Measurements from ENCODE around the gene WDR44.
"Not testable (repeated sequence)": the region's sequence is repeated elsewhere in the genome, so short reads cannot be mapped to it uniquely, and the experiment has no call there.

WDR44 gene

GRCh38 chrX:118455013-118455412 lies 109.1 kb downstream of the WDR44 start:
- H3K27me3 ChIP-seq (ENCODE audit: low read depth, low read length) = no peaks in the 10 kb centered on the region
- H3K9ac ChIP-seq (ENCODE audit: low read length) = no peak overlapping the region
- H3K9me3 ChIP-seq (ENCODE audit: insufficient read depth, low read length) = no peaks in the 10 kb centered on the region
- no peak overlapping the region for H3K4me3 ChIP-seq (ENCODE audit: low read length)
- H3K79me2 ChIP-seq (ENCODE audit: low read length) = no peaks in the 10 kb centered on the region
- H4K20me1 ChIP-seq (ENCODE audit: insufficient read depth, low read length) = no peaks in the 10 kb centered on the region
- H2AFZ ChIP-seq (ENCODE audit: low read depth, low read length) = no peak overlapping the region
- H3K27ac ChIP-seq (ENCODE audit: low read length) = no peak overlapping the region
- no peak for TF ChIP-seq CTCF (IDR thresholded peaks at IDR 0.05; ENCODE audit: low read depth, low read length)
- no peak for TF ChIP-seq EZH2phosphoT487 (IDR thresholded peaks at IDR 0.05; ENCODE audit: low read depth)
- no peaks in the 10 kb centered on the region for H3K4me1 ChIP-seq (ENCODE audit: low read length)
- H3K36me3 ChIP-seq (replicated peaks; ENCODE audit: low read depth, low read length) = no peaks in the 10 kb centered on the region
- H3K4me2 ChIP-seq (ENCODE audit: low read length) = no peak overlapping the region

DNA sequence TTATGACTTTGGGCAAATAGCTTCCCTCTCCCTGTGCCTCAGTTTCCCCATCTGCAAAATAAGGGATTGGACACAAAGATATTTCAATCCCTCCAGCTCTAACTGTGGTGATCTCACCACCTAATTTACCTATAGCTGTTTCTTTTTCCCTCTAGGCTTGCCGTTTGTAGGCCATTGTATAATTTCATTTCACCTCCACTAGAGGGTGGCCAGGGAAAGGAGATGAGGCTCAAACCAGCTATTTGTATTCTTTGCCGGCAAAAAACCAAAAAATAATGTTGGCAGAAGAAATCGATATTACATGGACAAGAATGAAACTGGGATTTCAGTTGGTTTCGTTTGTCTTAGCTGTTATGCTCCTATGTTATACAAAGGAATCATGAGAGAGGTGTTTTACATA lies 113.6 kb downstream of the WDR44 start:
- peak; percentile 68 for TF ChIP-seq CTCF (IDR thresholded peaks at IDR 0.05; ENCODE audit: low read depth, low read length)
- no peak for TF ChIP-seq EZH2phosphoT487 (IDR thresholded peaks at IDR 0.05; ENCODE audit: low read depth)
- Histone ChIP-seq H3K79me2 (ENCODE audit: low read length) (no peaks in the 10 kb centered on the region), H3K4me1 (ENCODE audit: low read length) (no peaks in the 10 kb centered on the region), H3K4me2 (ENCODE audit: low read length) (no peak overlapping the region), H3K27ac (ENCODE audit: low read length) (no peak overlapping the region), H4K20me1 (ENCODE audit: insufficient read depth, low read length) (no peaks in the 10 kb centered on the region), H3K9me3 (ENCODE audit: insufficient read depth, low read length) (no peaks in the 10 kb centered on the region), H3K4me3 (ENCODE audit: low read length) (no peak overlapping the region), H3K27me3 (ENCODE audit: low read depth, low read length) (no peaks in the 10 kb centered on the region), H3K36me3 (replicated peaks; ENCODE audit: low read depth, low read length) (no peaks in the 10 kb centered on the region), H3K9ac (ENCODE audit: low read length) (no peak overlapping the region), H2AFZ (ENCODE audit: low read depth, low read length) (no peak overlapping the region)

DNA sequence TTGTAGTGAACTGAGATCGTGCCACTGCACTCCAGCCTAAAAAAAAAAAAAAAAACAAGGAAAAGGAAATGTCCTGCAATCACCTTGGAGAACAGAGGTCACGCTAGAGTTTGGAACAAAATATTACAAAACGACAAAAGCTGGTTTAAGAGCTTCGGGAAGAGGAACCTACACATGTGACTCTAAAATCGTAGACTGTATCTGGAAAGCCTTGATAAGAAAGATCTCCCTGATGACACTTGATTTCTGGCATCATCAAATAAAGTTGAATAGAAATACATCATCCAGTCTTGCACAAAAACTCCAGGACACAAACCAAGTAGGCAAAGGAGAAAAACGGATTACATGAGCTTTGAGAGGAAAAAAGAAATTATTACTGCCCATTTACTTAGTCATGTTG lies 118.6 kb downstream of the WDR44 start:
- Histone ChIP-seq H3K4me3 (ENCODE audit: low read length) (no peak overlapping the region), H3K27ac (ENCODE audit: low read length) (no peak overlapping the region), H2AFZ (ENCODE audit: low read depth, low read length) (no peak overlapping the region), H3K9ac (ENCODE audit: low read length) (no peak overlapping the region), H3K79me2 (ENCODE audit: low read length) (no peaks in the 10 kb centered on the region), H3K36me3 (replicated peaks; ENCODE audit: low read depth, low read length) (no peaks in the 10 kb centered on the region), H3K4me2 (ENCODE audit: low read length) (no peak overlapping the region), H3K4me1 (ENCODE audit: low read length) (no peaks in the 10 kb centered on the region), H3K27me3 (ENCODE audit: low read depth, low read length) (no peaks in the 10 kb centered on the region), H4K20me1 (ENCODE audit: insufficient read depth, low read length) (no peaks in the 10 kb centered on the region), H3K9me3 (ENCODE audit: insufficient read depth, low read length) (no peaks in the 10 kb centered on the region)
- TF ChIP-seq EZH2phosphoT487 (IDR thresholded peaks at IDR 0.05; ENCODE audit: low read depth) = no peak
- no peak for TF ChIP-seq CTCF (IDR thresholded peaks at IDR 0.05; ENCODE audit: low read depth, low read length)

GRCh38 chrX:118468122-118468521 lies 122.2 kb downstream of the WDR44 start:
- Histone ChIP-seq H3K9me3 (ENCODE audit: insufficient read depth, low read length) (no peaks in the 10 kb centered on the region), H3K4me3 (ENCODE audit: low read length) (no peak overlapping the region), H3K36me3 (replicated peaks; ENCODE audit: low read depth, low read length) (no peaks in the 10 kb centered on the region), H3K4me2 (ENCODE audit: low read length) (no peak overlapping the region), H3K79me2 (ENCODE audit: low read length) (no peaks in the 10 kb centered on the region), H3K27ac (ENCODE audit: low read length) (no peak overlapping the region), H4K20me1 (ENCODE audit: insufficient read depth, low read length) (no peaks in the 10 kb centered on the region), H3K4me1 (ENCODE audit: low read length) (no peaks in the 10 kb centered on the region), H3K9ac (ENCODE audit: low read length) (no peak overlapping the region), H2AFZ (ENCODE audit: low read depth, low read length) (no peak overlapping the region), H3K27me3 (ENCODE audit: low read depth, low read length) (no peaks in the 10 kb centered on the region)
- no peak for TF ChIP-seq EZH2phosphoT487 (IDR thresholded peaks at IDR 0.05; ENCODE audit: low read depth)

GRCh38 chrX:118470721-118471347 lies 124.9 kb downstream of the WDR44 start:
- H4K20me1 ChIP-seq (ENCODE audit: insufficient read depth, low read length); H3K36me3 ChIP-seq (replicated peaks; ENCODE audit: low read depth, low read length); H3K9me3 ChIP-seq (ENCODE audit: insufficient read depth, low read length); H3K4me1 ChIP-seq (ENCODE audit: low read length); H3K27me3 ChIP-seq (ENCODE audit: low read depth, low read length); H3K4me3 ChIP-seq (ENCODE audit: low read length); H2AFZ ChIP-seq (ENCODE audit: low read depth, low read length); H3K9ac ChIP-seq (ENCODE audit: low read length); H3K27ac ChIP-seq (ENCODE audit: low read length); H3K4me2 ChIP-seq (ENCODE audit: low read length); H3K79me2 ChIP-seq (ENCODE audit: low read length): not testable (repeated sequence)
